Measurements from ENCODE around the gene FRMD8.

Gene FRMD8, protein sequence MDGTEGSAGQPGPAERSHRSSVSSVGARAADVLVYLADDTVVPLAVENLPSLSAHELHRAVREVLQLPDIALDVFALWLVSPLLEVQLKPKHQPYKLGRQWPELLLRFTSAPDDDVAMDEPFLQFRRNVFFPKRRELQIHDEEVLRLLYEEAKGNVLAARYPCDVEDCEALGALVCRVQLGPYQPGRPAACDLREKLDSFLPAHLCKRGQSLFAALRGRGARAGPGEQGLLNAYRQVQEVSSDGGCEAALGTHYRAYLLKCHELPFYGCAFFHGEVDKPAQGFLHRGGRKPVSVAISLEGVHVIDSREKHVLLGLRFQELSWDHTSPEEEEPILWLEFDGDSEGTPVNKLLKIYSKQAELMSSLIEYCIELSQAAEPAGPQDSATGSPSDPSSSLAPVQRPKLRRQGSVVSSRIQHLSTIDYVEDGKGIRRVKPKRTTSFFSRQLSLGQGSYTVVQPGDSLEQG

DNA sequence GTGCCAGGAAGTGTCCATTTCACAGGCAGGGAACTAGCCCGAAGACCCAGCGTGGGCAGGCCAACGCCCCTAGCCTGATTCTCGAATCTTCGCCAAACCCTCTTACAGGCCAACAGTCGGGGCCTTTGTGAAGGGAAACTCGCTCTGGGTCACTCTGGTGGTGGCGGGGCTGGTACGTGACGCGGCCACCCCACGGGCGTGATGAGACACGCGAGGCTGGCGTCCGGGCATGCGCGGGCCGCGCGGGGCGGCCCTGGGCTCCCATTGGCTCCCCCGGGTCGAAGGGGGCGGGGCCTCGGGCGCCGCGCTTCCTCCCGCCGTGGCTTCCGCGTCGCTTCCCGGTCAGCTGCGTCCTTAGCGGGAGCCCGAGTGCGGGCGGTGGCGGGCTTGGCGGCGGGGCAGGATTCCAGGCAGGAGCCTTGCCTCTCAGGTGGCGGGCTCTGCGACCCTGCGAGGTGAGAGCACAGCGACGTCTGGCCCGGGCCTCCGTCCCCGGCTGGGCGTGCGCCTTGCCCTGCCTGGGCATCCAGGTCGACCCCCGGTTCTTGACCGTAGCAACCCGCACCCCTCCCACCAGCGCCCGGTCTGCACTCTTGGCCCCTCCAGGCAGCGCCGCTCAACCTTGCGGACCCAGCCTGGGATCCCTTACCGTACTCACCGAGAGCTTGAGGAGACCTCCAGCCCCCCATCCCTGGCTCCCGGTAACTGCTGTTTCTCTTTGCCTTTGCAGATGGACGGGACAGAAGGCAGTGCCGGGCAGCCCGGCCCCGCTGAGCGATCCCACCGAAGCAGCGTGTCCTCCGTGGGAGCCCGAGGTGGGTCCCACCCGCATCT lies at the start of gene FRMD8:
Gene FRMD8 (plus strand): TSS at position 331 of the 834 bp plus-strand sequence. CDS start 400 bp downstream, at position 731.
- DNase-seq = peak; percentile 55 to 79

DNA sequence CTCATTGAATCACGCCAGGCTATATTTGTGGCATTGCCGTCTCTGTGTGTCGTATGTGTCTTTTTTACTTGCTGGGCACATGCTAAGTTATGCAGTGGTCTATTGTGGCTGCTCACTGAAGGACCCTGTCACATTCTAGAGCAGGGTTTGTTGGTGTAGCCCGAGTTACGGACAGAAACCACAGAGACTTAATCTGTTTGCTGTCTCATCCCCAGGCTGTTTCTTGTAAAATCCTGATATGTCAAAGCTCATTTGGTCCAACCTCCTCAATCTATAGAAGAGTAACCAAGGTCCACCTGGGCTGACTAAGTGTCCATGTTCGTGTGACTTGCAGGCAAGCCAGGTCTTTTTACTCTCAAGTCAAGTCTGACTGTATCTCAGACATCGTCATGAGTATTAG lies 47.8 kb upstream of the FRMD8 start:
- DNase-seq = no peak

DNA sequence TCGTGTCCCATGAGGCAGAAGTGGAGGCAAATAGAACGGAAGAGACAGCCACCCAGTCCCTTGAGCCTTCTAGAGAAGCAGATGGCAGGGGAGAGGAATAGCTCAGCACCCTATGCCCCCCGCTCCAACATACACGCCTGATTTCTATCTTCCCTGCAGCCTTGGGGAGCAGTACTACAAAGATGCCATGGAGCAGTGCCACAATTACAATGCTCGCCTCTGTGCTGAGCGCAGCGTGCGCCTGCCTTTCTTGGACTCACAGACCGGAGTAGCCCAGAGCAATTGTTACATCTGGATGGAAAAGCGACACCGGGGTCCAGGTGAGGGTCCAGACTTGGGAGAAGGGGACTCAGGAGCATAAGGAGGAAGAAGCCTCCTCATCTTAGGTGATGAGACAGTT lies 46.2 kb upstream of the FRMD8 start:
- no peak for DNase-seq

DNA sequence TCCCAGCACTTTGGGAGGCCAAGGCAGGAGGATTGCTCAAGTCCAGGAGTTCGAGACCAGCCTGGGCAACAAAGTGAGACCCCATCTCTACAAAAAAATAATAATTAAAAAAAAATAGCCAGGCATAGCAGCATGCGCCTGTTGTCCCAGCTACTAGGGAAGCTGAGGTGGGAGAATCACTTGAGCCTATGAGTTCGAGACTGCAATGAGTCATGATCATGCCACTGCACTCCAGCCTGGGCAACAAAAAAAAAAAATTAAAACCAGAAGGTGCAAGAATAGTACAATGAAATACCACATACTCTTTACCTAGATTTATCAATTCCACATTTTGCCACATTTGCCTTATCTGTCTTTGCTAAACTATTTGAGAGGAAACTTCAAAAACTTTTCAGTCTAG lies 44.6 kb upstream of the FRMD8 start:
- DNase-seq = no peak

DNA sequence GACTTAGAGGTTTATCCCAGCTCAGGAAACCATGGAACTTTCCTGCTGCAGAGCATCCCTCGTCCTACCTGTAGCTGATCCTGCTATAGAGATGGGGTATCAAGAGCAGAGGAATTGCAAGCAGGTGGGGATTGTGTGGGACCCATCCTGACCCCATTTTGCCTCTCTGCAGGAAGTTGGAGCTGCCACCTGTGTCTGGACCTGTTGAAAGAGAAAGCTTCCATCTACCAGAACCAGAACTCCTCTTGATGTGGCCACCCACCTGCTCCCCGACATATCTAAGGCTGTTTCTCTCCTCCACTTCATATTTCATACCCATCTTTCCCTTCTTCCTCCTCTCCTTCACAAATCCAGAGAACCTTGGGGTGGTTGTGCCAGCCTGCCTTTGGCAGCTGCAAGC lies 34.9 kb upstream of the FRMD8 start:
- DNase-seq = no peak

DNA sequence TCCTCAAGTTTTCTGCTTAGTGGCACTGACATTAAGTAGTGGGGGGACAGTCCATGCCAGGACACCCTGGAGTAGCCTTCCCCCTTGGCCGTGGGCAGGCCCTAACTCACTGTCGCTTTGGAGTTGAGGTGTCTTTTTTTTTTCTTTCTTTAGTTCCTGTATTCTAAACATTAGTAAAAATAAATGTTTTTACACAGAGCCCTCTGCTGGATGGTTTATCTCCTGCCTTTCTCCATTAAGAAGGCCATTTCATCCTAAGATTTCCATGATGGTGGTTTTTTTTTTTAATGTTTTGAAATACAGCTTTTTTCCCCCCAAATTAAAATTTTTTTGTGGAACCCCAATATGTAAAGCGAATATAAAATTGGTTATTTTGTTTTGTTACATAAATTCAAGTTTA lies 33.7 kb upstream of the FRMD8 start:
- DNase-seq = no peak

DNA sequence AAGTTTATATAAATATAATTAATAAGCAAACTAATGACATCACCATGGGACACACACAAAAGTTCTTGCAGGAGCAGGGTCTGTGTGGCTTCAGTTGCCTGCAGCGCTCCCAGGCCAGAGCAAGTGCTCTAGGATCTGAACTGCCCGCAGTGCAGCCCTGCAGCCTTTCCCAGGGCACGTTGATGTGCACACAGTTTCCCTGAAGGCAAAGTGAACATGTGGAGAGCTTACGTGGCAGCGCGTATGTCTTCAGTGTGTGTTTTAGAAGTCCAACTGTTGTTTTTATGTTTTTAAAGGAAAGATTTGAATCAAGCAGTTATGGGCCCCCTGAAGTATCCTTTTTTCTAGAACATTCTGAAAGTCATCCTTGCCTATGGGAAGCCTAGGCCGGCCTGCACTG lies 33.1 kb upstream of the FRMD8 start:
- no peak for DNase-seq

DNA sequence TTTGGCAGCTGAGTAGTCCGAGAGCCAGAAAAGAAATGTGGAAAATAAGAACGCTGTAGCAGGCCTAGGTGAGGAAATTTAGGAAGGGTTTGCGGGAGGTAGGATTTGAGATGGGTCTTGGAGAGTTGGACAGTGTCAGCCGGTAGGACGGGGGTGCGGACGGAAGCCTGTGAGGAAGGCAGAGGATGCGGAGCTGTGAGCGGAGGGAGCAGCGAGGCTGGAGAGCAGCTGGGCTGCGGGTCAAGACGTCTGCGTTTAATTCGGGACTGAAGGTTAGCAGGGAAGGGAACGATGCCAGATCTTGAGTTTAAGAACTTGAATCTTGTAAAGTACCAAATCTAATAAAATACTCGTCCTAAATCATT lies 32.6 kb upstream of the FRMD8 start:
- no peak for DNase-seq

DNA sequence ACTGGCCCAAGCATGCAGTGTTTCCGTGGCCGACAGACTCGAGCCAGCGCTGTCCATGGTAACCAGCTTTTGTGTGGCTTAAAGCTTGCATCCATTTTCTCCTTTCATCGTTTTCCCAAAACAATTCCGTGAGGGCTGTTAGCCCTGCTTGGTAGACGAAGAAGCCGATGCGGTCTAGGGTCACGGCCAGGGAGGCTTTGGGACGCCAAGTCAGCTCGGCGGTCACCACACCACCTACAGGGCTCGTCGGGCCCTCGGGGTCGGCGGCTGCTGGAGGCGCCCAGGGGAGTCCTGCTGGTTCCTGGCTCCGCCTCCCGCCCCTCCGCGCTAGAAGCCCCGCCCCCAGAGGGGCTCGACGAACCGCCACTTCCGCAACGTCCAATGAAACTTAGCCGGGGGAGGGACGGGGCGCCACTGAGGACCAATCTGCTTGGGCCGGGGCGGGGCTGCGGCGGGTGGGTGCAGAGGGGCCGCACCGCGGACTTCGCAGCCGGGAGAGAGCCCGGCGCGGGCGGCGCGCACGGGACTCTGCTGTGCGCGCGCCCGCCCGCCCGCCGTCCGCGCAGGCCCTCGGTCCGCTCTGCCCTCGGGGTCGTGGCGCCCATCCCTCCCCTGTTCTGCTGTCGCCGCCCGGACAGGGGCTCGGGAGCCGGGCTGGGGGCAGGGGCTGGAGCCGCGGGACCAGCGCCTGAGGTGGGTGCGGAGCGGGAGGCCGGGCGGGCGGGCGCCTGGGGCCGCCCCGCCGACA lies 32.0 kb upstream of the FRMD8 start, which contains the start of gene TIGD3:
Gene TIGD3 (plus strand): TSS at position 487 of the 748 bp plus-strand sequence. CDS start 1,058 bp downstream, outside the sequence.
- peak; percentile 93 to 98 for DNase-seq

DNA sequence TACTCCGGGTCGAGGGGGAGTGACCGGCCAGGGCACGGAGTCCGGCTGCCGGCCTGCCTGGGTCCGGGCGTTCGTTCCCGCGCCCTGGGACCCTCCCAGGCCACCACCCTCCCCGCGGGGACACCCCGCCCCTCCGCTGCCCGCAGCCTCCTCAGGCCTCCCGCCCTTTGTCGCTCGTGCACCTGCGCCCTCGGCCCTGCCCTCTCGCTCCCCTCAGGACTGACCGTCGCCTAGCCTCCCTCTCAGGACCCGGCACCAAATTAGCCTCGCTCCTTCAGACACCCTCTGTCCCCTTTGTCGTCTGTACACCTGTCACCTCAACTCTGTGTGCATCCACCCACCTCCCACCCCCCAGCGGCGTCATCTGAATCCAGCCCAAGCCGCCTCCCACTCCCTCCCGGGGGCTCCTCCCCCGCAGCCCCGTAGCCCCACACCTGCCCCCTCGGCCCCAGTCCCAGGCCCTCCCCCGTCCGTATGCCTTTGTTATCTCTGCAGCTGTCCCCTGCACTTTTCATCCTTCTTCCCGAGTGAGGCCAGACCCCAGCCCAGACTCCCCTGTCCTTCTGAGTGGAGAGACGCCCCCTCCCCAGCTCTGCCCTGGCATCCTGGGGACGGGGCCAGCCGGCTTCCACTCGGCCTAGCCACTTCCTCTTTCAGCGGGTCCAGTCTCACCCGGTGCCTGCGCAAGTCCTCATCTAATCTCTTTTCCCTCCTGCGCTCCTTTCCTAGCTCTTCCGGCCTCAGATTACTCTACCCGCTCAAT lies 31.2 kb upstream of the FRMD8 start:
- DNase-seq = peak in 1 of 2 experiments; percentile 30

DNA sequence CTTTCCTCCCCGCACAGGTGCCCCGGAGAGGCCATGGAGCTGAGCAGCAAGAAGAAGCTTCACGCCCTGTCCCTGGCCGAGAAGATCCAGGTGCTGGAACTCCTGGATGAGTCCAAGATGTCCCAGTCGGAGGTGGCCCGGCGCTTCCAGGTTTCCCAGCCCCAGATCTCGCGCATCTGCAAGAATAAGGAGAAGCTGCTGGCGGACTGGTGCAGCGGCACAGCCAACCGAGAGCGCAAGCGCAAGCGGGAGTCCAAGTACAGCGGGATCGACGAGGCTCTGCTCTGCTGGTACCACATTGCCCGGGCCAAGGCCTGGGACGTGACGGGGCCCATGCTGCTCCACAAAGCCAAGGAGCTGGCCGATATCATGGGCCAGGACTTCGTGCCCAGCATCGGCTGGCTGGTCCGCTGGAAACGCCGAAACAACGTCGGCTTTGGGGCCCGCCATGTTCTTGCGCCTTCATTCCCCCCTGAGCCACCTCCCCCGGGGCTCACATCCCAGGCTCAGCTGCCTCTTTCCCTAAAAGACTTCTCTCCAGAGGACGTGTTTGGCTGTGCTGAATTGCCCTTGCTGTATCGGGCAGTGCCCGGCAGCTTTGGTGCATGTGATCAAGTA lies 30.6 kb upstream of the FRMD8 start:
- DNase-seq = no peak

DNA sequence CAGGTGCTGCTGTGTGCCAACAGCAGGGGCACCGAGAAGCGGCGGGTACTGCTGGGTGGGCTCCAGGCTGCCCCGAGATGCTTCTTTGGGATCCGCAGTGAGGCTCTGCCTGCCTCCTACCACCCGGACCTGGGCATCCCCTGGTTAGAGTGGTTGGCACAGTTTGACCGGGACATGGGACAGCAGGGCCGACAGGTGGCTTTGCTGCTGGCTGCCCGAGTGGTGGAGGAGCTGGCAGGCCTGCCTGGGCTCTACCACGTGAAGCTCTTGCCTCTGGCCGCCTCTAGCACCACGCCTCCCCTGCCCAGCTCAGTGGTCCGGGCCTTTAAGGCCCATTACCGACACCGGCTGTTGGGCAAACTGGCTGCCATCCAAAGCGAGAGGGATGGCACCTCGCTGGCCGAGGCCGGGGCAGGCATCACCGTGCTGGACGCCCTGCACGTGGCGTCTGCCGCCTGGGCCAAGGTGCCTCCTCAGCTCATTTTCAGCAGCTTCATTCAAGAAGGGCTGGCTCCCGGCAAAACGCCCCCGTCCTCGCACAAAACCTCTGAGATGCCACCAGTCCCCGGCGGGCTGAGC lies 30.0 kb upstream of the FRMD8 start:
- no peak for DNase-seq

DNA sequence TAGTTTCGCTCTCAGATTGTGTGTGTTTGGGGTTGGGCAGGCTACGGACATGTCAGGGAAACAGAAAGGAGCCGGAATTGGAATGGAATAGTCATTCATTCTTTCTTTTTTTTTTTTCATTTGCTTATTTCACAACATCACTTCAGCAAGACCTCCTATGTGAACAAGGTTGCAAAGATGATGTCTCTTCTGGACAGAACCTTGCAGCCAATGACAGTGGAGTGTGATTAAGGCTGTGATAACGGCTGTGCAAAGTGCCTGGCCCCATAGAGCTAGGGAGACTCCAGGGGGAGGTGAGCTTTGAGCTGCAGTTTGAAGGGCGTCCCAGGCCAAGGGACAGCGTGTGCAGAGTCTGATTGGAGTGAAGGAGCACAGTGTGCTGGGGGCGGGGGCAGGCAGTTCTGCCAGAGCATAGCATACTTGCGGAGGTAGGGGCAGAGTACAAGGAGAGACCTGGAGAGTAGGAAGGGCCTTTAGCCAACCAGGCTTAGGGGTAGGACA lies 28.5 kb upstream of the FRMD8 start:
- no peak for DNase-seq

DNA sequence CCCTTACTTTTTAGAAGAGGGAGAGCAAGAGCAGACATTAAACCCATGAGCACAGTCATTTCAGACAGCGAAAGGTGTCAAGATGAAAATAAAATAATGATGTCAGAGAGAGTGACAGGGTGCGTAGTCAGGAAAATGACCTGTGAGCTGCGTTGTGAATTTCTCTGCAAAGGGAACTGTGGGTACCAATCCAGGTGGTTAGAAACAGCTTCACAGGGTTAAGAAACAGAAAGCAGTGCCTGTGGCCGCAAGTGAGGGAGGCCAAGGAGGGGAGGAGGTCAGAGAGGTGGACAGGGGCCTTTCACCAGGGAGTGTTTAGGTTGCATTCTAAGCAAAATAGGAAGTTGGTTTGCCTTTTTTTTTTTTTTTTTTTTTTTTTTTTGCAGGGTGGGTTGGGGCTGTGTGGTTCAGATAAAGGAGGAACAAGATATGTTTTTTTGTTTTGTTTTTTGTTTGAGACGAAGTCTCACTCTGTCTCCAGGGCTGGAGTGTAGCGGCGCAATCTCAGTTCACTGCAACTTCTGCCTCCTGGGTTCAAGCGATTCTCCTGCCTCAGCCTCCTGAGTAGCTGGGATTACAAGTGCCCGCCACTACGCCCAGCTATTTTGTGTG lies 24.0 kb upstream of the FRMD8 start:
- DNase-seq = no peak

DNA sequence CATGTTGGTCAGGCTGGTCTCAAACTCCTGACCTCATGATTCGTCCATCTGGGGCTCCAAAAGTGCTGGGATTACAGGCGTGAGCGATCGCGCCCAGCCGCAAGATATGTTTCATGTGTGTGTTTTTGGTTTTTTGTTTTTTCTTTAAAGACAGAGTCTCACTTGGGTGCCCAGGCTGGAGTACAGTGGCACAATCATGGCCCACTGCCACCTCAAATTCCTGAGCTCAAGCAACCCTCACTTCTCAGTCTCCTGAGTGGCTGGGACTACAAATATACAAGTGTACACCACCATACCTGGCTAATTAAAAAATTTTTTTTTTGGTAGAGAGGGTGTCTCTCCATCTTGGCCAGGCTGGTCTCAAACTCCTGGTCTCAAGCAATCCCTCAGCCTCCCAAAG lies 23.5 kb upstream of the FRMD8 start:
- DNase-seq = no peak

DNA sequence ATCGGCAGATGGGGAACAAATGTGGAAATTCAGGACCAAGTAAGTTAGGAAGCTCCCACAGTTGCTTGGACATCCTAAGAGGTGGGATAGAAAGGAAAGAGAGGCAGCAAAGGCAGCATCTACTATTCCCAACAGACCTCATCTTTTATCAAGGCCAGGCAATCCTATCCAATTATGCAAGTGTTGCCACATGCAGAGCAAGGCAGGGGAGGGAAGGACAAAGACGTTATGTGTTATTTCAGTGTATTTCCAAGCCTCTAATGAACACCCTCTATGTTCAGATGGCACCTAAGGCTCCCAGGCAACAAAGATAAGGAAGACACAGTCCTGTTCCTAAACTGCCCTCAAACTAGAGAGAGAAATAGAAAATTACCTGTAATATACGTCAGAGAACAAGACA lies 22.7 kb upstream of the FRMD8 start:
- DNase-seq = no peak

DNA sequence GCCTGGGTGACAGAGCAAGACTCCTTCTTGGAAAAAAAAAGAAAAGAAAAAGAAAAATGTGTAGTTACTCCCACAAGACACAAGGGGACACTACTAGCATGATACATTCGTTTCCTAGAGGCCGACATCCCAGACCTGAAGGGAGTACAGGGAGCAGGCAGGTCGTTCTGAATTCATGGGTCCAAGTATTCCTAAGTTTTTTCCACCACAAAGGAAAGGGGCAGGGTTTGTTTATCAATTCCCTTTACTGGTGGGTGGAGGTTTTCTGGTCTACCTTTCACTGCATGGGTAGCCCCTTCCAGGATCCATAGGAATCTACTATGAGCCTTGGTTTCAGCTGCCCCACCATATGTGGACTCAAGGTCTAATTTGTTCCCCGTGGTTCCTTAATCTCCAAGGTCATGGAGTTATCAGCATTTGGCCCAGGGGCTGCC lies 20.1 kb upstream of the FRMD8 start:
- peak; percentile 25 to 52 for DNase-seq

DNA sequence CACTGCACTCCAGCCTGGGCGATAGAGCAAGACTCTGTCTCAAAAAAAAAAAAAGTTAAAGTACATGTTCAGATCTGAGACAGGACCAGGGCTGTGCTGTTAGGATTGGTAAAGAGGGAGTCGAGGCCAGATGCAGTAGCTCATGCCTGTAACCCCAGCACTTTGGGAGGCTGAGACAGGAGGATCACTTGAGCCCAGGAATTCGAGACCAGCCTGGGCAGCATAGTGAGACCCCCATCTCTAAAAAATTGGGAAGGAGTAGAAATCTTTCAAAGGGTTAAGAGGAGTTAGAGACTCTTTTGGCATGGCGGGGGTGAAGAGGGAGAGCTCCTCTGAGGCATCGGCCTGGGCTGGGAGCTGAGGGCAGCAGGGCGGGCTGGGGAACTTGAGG lies 15.8 kb upstream of the FRMD8 start:
- no peak for DNase-seq

DNA sequence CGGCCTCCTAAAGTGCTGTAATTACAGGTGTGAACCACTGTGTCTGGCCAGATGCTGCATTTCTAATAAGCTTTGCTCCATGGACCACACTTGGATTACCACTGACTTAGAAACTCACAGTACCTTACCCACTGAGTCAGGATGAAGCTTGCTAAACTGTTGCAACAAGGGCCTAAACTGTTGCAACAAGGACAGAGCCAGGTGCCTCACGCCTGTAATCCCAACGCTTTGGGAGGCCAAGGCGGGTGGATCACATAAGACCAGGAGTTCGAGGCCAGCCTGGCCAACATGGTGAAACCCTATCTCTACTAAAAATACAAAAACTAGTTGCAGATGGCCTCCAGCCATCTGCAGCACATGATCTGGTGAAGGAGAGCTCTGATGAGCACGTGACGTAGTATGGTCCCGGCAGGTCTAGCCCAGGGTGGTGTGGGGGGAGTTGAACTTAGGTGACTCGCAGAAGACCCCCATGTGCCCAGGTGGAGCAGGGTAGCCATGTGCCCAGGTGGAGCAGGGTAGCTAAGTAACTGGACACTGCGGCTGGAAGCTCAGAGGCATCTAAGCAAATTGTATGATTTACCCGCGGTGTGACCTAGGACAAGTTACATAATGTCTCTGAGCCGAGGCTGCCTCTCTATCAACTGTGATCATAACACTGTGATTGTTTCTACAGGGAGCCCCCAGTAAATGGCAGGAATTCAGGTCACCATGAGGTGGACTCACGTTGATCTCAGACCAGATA lies 12.4 kb upstream of the FRMD8 start:
- no peak for DNase-seq

DNA sequence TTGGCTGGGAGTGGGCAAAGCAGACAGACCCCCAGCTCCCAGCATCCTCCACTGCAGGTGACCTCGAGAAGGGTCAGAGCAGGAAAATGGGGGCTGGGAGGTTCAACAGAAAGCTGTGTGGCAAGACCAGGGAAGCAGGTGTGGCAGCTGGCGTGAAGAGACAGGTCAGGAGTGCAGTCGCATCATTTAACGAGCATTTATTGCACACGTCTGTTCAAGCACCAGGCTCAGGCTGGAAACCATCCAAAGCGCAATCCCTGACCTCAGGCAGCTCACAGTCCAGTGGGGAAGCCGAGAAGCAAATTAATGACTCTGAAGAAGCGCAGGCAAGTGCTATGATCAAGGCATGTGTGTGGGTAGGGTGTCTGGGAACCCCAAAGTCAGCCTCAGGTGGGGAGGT lies 11.4 kb upstream of the FRMD8 start:
- DNase-seq = no peak

Measured in NCI-H1930 (cell line).